WTC11 (cell line): Measurements from ENCODE around the gene NET1. TPM values are rescaled to one million over a fixed set of nuclear protein-coding genes. Genes with fewer than 3 reads are reported as not detected.

Source experiments
- ATAC-seq: fragments of 200-7000 bp; cut with Tn5 transposase; 2 replicates; pipeline ENCODE4 v1.10.0; 2021; ENCODE audit warnings: mild to moderate bottlenecking, moderate library complexity
- CTCF ChIA-PET: fragments of 300-600 bp; sonication (Branson Sonifier 250); formaldehyde crosslinking; loops from one replicate; lab custom pipeline; 2021; ENCODE audit warnings: antibody characterized with exemption; lab: Charles Lee
- POLR2A ChIA-PET: fragments of 350-600 bp; sonication (Branson Sonifier 250); formaldehyde crosslinking; loops from one replicate; lab custom pipeline; 2021; ENCODE audit warnings: antibody characterized with exemption; lab: Charles Lee
- DNase-seq: peaks from one replicate; pipeline ENCODE4 v3.0.0; 2021; ENCODE audit warnings: low spot score
- H3K27ac Mint-ChIP-seq: 2 replicates; pipeline ENCODE4 v1.8.0; 2021; ENCODE audit warnings: mixed read lengths
- H3K27me3 Mint-ChIP-seq: 2 replicates; pipeline ENCODE4 v1.8.0; 2021; ENCODE audit warnings: low read depth, mild to moderate bottlenecking, moderate library complexity, mixed read lengths
- H3K36me3 Mint-ChIP-seq: 2 replicates; pipeline ENCODE4 v1.8.0; 2021; ENCODE audit warnings: mixed read lengths
- H3K4me1 Mint-ChIP-seq: 2 replicates; pipeline ENCODE4 v1.8.0; 2022; ENCODE audit warnings: mixed read lengths
- H3K4me3 Mint-ChIP-seq: 2 replicates; pipeline ENCODE4 v1.8.0; 2021; ENCODE audit warnings: mild to moderate bottlenecking, moderate library complexity, mixed read lengths
- H3K9me3 Mint-ChIP-seq: 2 replicates; pipeline ENCODE4 v1.8.0; 2021; ENCODE audit warnings: mixed read lengths
- AFF4 ChIP-seq: sonication (generic); formaldehyde crosslinking; IDR thresholded peaks from 2 replicates; pipeline ENCODE4 v1.8.1; 2023; ENCODE audit warnings: mild to moderate bottlenecking, missing genetic modification reagents, borderline replicate concordance
- ATF2 ChIP-seq: sonication (generic); formaldehyde crosslinking; IDR thresholded peaks from 2 replicates; pipeline ENCODE4 v1.8.1; 2022; ENCODE audit warnings: low read depth, missing genetic modification reagents, borderline replicate concordance
- CREM ChIP-seq: sonication (generic); formaldehyde crosslinking; IDR thresholded peaks from 2 replicates; pipeline ENCODE4 v1.8.1; 2022; ENCODE audit warnings: mild to moderate bottlenecking, missing genetic modification reagents, moderate library complexity
- EMX1 ChIP-seq: fragments of 250-450 bp; sonication (Bioruptor Pico); IDR thresholded peaks from 2 replicates; pipeline ENCODE4 v1.8.0; 2021; ENCODE audit warnings: mild to moderate bottlenecking
- ESRRA ChIP-seq: sonication (generic); formaldehyde crosslinking; IDR thresholded peaks from 2 replicates; pipeline ENCODE4 v1.8.1; 2022; ENCODE audit warnings: mild to moderate bottlenecking, missing genetic modification reagents, borderline replicate concordance
- ETV6 ChIP-seq: sonication (generic); formaldehyde crosslinking; IDR thresholded peaks from 2 replicates; pipeline ENCODE4 v1.8.1; 2022; ENCODE audit warnings: mild to moderate bottlenecking, missing genetic modification reagents
- IRF1 ChIP-seq: sonication (generic); formaldehyde crosslinking; IDR thresholded peaks from 2 replicates; pipeline ENCODE4 v1.8.0; 2023; ENCODE audit warnings: missing genetic modification reagents
- MAX ChIP-seq: sonication (generic); formaldehyde crosslinking; IDR thresholded peaks from 2 replicates; pipeline ENCODE4 v1.8.0; 2022; ENCODE audit warnings: mild to moderate bottlenecking, missing genetic modification reagents
- NR1H2 ChIP-seq: sonication (generic); formaldehyde crosslinking; IDR thresholded peaks from 2 replicates; pipeline ENCODE4 v1.9.0; 2021; ENCODE audit warnings: mild to moderate bottlenecking, moderate library complexity, missing genetic modification reagents
- NR2C2 ChIP-seq: sonication (generic); formaldehyde crosslinking; IDR thresholded peaks from 2 replicates; pipeline ENCODE4 v1.8.0; 2022; ENCODE audit warnings: mild to moderate bottlenecking, missing genetic modification reagents
- NR3C1 ChIP-seq: sonication (generic); formaldehyde crosslinking; conservative IDR thresholded peaks from 2 replicates; pipeline ENCODE4 v1.8.1; 2023; ENCODE audit warnings: low read depth, mild to moderate bottlenecking, missing genetic modification reagents
- PRRX2 ChIP-seq: fragments of 250-450 bp; sonication (Bioruptor Pico); IDR thresholded peaks from 2 replicates; pipeline ENCODE4 v1.8.0; 2021; ENCODE audit warnings: mild to moderate bottlenecking
- SOX15 ChIP-seq: fragments of 250-450 bp; sonication (Bioruptor Pico); IDR thresholded peaks from 2 replicates; pipeline ENCODE4 v1.9.0; 2021; ENCODE audit warnings: mild to moderate bottlenecking
- ZBTB43 ChIP-seq: sonication (generic); formaldehyde crosslinking; IDR thresholded peaks from 2 replicates; pipeline ENCODE4 v1.8.1; 2023; ENCODE audit warnings: mild to moderate bottlenecking, missing genetic modification reagents
- ZNF121 ChIP-seq: sonication (generic); formaldehyde crosslinking; IDR thresholded peaks from 2 replicates; pipeline ENCODE4 v1.8.0; 2023; ENCODE audit warnings: missing genetic modification reagents
- ZNF232 ChIP-seq: sonication (generic); formaldehyde crosslinking; IDR thresholded peaks from 2 replicates; pipeline ENCODE4 v1.8.0; 2022; ENCODE audit warnings: mild to moderate bottlenecking, missing genetic modification reagents
- ZNF317 ChIP-seq: sonication (generic); formaldehyde crosslinking; IDR thresholded peaks from 2 replicates; pipeline ENCODE4 v1.8.1; 2023; ENCODE audit warnings: low read depth, mild to moderate bottlenecking, moderate library complexity, missing genetic modification reagents, borderline replicate concordance
- ZNF416 ChIP-seq: fragments of 250-450 bp; sonication (Bioruptor Pico); IDR thresholded peaks from 2 replicates; pipeline ENCODE4 v1.9.0; 2021; ENCODE audit warnings: mild to moderate bottlenecking, inconsistent platforms
- ZNF425 ChIP-seq: fragments of 250-450 bp; sonication (Bioruptor Pico); conservative IDR thresholded peaks from 2 replicates; pipeline ENCODE4 v1.9.0; 2021; ENCODE audit warnings: mild to moderate bottlenecking
- ZNF512 ChIP-seq: sonication (generic); formaldehyde crosslinking; IDR thresholded peaks from 2 replicates; pipeline ENCODE4 v1.8.1; 2022; ENCODE audit warnings: missing genetic modification reagents, borderline replicate concordance
- total RNA-seq: library from RNA; stranded (reverse); gene quantifications from 3 replicates; pipeline ENCODE4 v1.2.3, GENCODE V29; 2021

NET1 gene
- total RNA-seq, 1 experiment from 2014 or later, result 85.4 TPM

GRCh38 chr10:5498791-5499492, 86.6 kb downstream of the NET1 start:
- CTCF ChIA-PET, result interaction anchor here (1.6 kb wide), 2 partner anchors 124 to 130 kb away, joined by 5 to 8 read pairs; no protein-coding TSS in a partner anchor
- no peaks in the 10 kb centered on the region for H3K27me3 Mint-ChIP-seq
- peak; percentile 10 for ATAC-seq
- peaks cover 14% of the 10 kb centered on the region for H3K4me1 Mint-ChIP-seq
- H3K9me3 Mint-ChIP-seq, result no peaks in the 10 kb centered on the region
- POLR2A ChIA-PET, result interaction anchor here (0.9 kb wide), 1 partner anchor 56 kb away, joined by 5 read pairs; no protein-coding TSS in a partner anchor
- H3K36me3 Mint-ChIP-seq, result no peaks in the 10 kb centered on the region
- no peak overlapping the region for H3K4me3 Mint-ChIP-seq
- TF ChIP-seq IRF1 (CRISPR knock-in tag) (no peak), AFF4 (no peak), SOX15 (no peak), ZNF416 (CRISPR knock-in tag) (no peak), ZNF317 (CRISPR knock-in tag) (no peak), NR2C2 (CRISPR knock-in tag) (no peak), ZNF512 (CRISPR knock-in tag) (no peak), NR1H2 (CRISPR knock-in tag) (no peak), PRRX2 (CRISPR knock-in tag) (no peak), ESRRA (CRISPR knock-in tag) (no peak), ZBTB43 (CRISPR knock-in tag) (no peak), ATF2 (CRISPR knock-in tag) (no peak), ZNF232 (CRISPR knock-in tag) (no peak), MAX (CRISPR knock-in tag) (no peak), EMX1 (CRISPR knock-in tag) (no peak), ETV6 (no peak), CREM (no peak), ZNF121 (CRISPR knock-in tag) (no peak), ZNF425 (CRISPR knock-in tag) (no peak), NR3C1 (CRISPR knock-in tag) (no peak)
- no peak overlapping the region for H3K27ac Mint-ChIP-seq
- no peak for DNase-seq
